VCaP (cell line): ENCODE data around the gene SRCIN1.
"Not testable (repeated sequence)": the region's sequence is repeated elsewhere in the genome, so short reads cannot be mapped to it uniquely, and the experiment has no call there.

Experiments used
- H3K27ac ChIP-seq: fragments of 450-650 bp; 2 replicates; pipeline ENCODE4 v1.5.1; 2017
- TF ChIP-seq, protein P1 (sequence below): fragments of 450-650 bp; conservative IDR thresholded peaks from 2 replicates; pipeline ENCODE4 v1.5.1; 2017; ENCODE audit warnings: mild to moderate bottlenecking, moderate library complexity

The SRCIN1 gene

DNA sequence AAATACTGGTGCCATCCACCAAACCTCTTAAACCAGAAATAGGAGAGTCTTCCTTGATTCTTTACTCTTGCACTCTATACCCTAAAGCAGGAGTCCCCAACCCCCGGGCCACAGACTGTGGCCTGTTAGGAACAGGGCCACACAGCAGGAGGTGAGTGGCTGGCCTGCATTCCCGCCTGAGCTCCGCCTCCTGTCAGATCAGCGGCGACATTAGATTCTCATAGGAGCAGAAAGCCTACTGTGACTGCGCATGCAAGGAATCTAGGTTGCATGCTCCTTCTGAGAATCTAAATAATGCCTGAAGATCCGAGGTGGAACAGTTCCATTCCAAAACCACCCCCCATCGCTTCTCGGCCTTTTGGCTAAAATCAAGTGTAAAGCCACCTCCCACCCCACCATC is 30.3 kb upstream of the SRCIN1 start:
- H3K27ac ChIP-seq = no peak overlapping the region
- TF ChIP-seq, protein P1, sequence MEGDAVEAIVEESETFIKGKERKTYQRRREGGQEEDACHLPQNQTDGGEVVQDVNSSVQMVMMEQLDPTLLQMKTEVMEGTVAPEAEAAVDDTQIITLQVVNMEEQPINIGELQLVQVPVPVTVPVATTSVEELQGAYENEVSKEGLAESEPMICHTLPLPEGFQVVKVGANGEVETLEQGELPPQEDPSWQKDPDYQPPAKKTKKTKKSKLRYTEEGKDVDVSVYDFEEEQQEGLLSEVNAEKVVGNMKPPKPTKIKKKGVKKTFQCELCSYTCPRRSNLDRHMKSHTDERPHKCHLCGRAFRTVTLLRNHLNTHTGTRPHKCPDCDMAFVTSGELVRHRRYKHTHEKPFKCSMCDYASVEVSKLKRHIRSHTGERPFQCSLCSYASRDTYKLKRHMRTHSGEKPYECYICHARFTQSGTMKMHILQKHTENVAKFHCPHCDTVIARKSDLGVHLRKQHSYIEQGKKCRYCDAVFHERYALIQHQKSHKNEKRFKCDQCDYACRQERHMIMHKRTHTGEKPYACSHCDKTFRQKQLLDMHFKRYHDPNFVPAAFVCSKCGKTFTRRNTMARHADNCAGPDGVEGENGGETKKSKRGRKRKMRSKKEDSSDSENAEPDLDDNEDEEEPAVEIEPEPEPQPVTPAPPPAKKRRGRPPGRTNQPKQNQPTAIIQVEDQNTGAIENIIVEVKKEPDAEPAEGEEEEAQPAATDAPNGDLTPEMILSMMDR = no peak

DNA sequence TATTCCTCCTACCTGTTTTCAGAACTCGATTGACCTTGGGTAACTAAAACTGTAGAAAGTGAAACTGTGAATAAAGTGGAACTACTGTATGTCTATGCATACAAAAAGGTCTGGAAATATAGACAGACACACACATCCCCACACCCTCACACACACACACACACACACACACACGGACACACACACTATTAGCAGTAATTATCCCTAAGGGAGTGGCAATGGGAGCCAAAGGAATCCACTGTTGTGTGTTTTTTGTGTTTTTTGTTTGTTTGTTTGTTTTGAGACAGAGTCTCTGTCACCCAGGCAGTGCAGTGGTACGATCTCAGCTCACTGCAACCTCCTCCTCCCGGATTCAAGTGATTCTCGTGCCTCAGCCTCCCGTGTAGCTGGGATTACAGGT is 26.6 kb upstream of the SRCIN1 start:
- no peak overlapping the region for H3K27ac ChIP-seq
- TF ChIP-seq, protein P1 = no peak

DNA sequence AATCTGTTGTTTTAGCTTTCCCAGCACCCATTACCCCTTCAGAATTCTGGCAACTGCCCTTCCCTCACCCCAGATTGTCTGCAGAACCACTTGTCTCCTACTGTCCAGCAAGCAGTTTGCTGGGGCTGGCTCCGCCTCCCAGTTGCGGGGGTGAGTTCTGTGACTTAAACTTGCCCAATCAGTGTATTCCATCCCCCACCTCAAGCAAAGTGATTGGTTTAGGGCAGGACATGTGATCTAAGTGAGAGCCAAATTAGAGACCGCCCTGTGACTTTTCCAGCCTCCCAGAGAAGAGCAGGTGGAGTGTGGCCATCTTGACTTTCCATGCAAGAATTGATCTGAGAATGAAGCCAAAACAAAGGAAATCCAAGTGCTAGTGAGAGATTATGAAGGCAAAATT is 22.7 kb upstream of the SRCIN1 start:
- TF ChIP-seq, protein P1 = no peak
- no peak overlapping the region for H3K27ac ChIP-seq

DNA sequence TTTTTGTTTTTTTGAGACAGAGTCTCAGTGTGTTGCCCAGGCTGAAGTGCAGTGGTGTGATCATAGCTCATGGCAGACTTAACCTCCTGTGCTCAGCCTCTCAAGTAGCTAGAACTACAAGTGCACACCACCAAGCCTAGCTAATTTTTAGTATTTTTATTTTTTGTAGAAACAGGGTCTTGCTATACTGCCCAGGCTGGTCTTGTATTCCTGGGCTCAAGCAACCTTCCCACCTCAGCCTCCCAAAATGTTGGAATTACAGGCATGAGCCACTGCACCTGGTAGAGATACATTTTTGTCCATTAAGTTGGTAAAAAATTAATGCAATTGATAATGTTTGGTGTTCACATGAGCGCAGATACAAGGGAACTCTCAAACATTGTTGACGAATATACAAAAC is 22.2 kb upstream of the SRCIN1 start:
- H3K27ac ChIP-seq = no peak overlapping the region
- TF ChIP-seq, protein P1 = no peak

DNA sequence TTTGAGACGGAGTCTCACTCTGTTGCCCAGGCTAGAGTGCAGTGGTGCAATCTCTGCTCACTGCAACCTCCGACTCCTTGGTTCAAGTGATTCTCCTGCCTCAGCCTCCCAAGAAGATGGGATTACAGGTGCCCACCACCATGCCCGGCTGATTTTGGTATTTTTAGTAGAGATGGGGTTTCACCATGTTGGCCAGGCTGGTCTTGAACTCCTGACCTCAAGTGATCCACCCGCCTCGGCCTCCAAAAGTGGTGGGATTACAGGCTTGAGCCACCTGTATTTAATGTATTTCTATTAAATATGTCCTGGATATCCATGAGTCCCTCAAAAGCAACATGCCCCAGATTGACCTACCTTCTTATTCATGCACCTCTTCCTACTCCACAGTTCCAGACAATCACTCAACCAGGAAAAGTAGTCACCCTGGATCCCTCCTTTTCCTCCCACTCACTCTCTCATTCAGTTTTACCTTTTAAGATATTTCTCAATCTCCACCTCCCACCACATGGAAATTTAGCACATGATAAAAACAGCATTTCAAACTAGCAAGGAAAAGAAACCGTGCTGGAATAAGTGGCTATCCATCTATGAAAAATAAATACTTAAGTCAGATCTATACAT is 21.0 kb upstream of the SRCIN1 start:
- not testable (repeated sequence) for H3K27ac ChIP-seq

DNA sequence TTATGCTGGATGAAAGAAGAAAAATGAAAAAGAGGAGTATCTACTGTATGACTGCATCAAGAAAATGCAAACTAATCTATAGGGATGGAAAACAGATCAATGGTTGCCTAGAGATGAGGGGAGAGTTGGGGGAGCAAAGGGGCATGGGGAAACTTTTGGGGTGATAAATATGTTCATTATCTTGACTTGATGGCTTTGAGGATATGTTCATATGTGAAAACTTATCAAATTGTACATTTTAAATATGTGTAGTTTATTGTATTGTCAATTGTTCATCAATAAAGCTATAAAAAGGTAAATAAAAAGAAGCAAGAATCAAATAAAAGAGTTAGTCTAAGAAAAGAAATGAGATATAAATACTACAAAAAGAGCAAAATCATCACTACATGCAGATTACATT is 19.7 kb upstream of the SRCIN1 start:
- TF ChIP-seq, protein P1 = no peak
- H3K27ac ChIP-seq = no peak overlapping the region

DNA sequence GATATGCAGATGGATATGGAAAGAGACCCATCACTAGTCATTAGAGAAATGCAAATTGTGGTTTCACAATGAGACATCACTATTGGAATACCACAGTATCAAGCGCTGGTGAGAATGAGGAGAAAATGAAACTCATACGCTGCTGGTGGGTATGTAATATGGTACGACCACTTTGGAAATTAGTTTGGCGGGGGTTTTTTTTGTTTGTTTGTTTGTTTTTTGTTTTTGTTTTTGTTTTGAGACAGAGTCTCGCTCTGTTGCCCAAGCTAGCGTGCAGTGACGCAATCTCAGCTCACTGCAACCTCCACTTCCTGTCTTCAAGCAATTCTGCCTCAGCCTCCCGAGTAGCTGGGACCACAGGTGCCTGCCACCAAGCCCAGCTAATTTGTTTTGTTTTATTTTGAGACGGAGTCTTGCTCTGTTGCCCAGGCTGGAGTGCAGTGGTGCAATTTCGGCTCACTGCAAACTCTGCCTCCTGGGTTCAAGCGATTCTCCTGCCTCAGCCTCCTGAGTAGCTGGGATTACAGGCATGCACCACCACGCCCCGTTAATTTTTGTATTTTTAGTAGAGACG is 19.1 kb upstream of the SRCIN1 start:
- H3K27ac ChIP-seq = not testable (repeated sequence)

DNA sequence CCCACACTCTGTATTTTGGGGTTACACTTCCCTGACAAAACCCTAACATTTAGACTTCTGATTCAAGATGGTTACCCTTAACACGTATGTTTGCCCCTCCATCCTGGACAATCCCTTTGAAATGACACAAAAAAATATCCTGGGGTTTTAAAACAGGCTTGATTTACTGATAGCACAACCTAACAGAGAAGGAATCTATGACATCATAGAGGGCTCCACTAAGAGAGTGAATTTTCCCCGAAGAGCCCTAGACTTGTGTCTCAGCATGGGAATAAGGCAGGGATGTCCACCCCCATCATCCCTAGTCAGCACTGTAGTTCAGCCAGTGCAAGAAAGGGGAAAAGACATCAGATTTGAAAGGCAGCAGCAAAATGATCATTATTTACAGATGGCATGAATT is 15.8 kb upstream of the SRCIN1 start:
- TF ChIP-seq, protein P1 = no peak
- H3K27ac ChIP-seq = no peak overlapping the region
